HG02840 (cell line): ENCODE results near the gene CCN5.

ENCODE experiments used
- ATAC-seq: cut with Tn5 transposase; IDR thresholded peaks from one replicate; pipeline ENCODE4 v1.9.1; 2021; ENCODE audit warnings: mild to moderate bottlenecking, moderate library complexity, moderate number of reproducible peaks; ENCODE audit not compliant: unreplicated experiment, low FRiP score

Gene CCN5

GRCh38 chr20:44714102-44714700 is 968 bp upstream of the CCN5 start:
- no peak for ATAC-seq

DNA sequence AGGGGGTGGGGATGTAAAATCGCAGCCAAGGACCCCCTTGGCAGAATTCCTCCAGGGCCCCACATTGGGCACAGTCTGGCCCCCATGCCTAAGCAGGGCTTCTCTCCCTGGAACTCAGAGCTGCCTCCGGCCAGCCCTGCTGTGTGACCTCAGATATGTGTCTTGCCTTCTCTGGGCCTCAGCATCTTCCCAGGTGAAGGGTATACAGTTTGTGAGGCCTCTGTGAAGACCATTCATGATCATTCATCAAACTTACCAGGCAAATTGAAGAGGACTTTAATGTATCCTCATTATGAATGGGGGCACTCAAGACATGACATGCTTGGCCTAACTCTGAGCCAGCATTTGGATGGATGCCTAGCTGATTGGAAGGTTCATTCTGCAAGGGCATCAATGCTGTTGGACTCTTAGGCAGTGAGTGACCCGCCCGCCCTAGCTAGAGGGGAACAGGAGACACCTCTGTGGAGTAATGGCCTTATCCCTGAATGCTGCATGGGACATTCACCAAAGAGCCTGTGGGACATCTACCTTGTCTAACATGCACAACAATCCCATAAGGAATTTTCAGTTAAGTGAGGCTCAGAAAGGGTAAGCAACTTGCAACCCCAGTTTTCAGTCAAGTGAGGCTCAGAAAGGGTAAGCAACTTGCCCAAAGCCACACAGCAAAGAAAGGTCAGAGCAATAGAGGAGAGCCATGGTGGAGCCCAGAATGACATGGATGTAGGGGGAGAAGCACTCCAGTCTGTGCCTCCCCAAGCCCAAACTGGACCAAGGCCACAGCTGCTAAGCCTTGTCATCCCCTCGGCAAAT is 535 bp downstream of the CCN5 start:
- no peak for ATAC-seq

GRCh38 chr20:44716309-44717106 is 1.3 kb downstream of the CCN5 start:
- ATAC-seq = no peak

DNA sequence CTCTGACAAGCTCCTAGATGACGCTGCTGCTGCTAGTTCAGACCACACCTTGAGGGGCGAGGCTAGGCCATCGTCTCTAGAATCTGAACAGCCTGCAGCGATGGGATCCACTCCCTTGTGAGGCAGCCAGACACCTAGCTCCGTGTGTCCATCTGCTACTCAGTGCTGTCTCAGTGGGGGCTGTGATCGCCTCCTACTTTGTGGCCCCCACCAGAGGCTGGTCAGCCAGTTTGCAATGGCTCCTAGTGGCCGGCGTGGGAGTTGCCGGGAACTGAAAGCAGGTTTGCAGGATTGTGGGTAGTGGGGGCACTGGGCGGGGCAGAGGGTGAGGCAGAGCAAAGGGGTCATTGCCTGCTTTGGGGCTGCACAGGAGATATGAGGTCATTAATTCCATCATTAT is 2.8 kb downstream of the CCN5 start:
- ATAC-seq = no peak

- no peak for ATAC-seq
Measured at GRCh38 chr20:44719841-44720240, 4.7 kb downstream of the CCN5 start.

GRCh38 chr20:44720621-44720996 is 5.4 kb downstream of the CCN5 start:
- no peak for ATAC-seq

GRCh38 chr20:44720997-44721784 is 6.0 kb downstream of the CCN5 start:
- no peak for ATAC-seq

GRCh38 chr20:44721785-44722054 is 6.6 kb downstream of the CCN5 start:
- ATAC-seq = no peak

- ATAC-seq = no peak
Measured at GRCh38 chr20:44722990-44723389, 7.8 kb downstream of the CCN5 start.

GRCh38 chr20:44723391-44723790 is 8.2 kb downstream of the CCN5 start:
- no peak for ATAC-seq

DNA sequence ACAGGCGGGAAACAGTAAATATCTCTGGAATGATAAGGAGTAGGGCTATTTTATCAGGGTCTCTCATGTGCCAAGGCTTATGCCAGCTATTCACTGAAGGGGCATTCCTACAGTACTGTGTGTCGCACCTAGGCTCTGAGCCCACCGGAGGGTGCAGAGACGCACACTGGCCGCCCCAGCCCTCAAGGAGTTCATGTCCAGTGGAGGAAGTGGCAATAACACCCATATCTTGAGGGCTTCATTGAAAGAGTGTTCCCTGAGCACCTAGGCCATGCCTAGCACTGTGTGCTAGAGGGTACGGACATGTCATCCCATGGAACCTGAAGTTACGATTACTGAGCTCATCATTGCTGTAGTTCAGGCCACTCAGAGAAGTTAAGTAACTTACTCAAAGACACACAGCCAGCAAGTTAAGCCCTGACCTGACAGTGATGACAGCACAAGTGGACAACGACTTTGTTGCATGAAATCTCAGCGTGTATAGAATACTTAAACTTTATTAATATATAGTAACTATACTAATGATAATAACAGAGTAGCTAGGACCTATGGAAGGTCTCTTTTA is 8.7 kb downstream of the CCN5 start:
- no peak for ATAC-seq

- ATAC-seq = no peak
Measured at GRCh38 chr20:44724423-44725091, 9.4 kb downstream of the CCN5 start.

GRCh38 chr20:44725837-44726236 is 10.7 kb downstream of the CCN5 start:
- no peak for ATAC-seq

DNA sequence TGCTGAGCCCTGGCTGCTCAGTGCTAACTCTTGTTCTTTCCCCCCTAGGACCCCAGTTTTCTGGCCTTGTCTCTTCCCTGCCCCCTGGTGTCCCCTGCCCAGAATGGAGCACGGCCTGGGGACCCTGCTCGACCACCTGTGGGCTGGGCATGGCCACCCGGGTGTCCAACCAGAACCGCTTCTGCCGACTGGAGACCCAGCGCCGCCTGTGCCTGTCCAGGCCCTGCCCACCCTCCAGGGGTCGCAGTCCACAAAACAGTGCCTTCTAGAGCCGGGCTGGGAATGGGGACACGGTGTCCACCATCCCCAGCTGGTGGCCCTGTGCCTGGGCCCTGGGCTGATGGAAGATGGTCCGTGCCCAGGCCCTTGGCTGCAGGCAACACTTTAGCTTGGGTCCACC is 11.9 kb downstream of the CCN5 start:
- ATAC-seq = no peak

- no peak for ATAC-seq
Measured at GRCh38 chr20:44727651-44728050, 12.5 kb downstream of the CCN5 start.

DNA sequence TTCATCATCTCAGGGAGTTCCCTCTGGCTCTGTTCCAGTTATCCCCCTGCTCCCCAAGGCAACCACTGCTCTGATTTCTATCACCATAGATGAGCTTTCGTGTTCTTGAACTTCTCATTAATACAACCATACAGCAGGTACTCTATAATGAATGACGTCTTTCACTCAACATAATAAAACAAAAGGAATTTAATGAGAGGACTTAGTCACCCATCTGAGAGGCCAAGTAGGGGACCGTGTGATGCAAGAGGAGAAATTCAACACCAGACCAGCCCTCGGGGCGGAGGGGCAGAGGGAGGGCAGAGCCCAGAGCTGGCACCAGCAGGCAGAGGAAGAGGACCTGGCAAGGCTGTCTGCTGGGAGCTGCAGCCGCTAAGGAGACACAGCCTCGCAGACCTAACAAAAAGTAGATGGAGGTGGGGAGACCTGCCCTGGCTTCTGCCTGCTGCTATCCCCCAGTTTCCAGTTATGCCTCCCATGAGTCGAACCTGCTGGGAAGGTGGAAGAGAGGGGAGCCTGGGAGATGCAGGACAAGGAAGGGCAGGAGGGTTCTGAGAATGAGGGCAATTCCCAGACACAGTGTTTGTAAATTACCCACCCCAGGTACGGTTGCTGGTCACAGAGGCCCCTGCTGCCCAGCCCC is 13.8 kb downstream of the CCN5 start:
- ATAC-seq = no peak

DNA sequence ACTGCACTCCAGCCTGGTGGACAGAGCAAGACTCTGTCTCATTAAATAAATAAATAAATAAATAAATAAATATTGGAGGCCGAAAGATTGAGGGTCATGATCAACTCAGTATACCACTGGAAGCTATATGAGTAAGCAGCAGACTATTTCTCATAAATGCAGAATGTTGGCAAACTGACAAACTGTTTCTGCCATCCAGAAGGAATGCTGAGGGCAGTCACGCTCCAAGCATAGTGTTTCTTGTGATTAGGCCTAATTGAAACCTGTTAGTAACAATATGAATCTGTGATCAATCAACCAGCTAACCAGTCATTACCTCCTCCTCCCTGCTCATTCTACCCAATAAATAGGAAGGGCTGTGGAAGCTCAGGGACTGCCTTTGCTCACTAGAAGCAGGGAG is 15.3 kb downstream of the CCN5 start:
- ATAC-seq = no peak

DNA sequence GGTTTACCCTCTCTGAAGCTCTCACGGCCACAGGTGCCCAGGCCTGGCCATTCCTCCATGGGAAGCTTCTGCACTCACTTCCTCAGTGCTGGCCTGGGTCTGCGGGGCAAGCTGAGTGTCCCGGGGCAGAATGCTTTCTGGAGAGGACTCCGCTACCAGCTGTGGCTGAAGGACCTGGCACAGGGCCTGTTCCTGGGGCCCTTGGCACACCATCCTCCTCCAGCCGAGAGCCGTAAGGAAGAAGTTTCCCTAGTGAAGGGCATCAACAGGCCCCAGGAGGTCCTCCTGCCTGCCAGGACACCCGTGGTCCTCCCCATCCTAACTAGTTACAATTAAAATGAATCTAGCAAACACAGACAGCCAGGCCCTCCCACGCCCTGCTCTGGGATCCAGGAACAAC is 16.5 kb downstream of the CCN5 start:
- no peak for ATAC-seq

DNA sequence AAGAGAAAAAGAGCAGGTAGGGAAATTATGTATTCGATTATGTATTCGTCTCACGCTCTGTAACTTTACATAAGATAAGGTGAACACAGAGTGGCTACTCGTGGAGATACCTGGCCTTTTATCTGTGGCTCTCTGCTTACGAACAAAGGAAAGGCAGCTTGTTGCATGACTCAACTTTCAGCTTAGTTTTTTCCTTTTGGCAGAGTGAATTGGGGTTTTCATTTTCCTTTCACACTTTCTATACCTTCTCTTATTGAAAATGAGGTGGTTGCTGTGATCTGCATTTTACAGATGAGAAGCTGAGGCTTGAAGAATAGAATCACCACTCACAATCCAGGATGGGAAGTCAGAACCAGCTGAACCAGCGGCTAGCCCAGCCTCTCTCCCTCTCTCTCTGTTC is 17.2 kb downstream of the CCN5 start:
- ATAC-seq = no peak
